ENCODE results near the gene NCOR1.
A peak's percentile ranks its signal among the peaks of the same experiment; 100 is the strongest.

DNA sequence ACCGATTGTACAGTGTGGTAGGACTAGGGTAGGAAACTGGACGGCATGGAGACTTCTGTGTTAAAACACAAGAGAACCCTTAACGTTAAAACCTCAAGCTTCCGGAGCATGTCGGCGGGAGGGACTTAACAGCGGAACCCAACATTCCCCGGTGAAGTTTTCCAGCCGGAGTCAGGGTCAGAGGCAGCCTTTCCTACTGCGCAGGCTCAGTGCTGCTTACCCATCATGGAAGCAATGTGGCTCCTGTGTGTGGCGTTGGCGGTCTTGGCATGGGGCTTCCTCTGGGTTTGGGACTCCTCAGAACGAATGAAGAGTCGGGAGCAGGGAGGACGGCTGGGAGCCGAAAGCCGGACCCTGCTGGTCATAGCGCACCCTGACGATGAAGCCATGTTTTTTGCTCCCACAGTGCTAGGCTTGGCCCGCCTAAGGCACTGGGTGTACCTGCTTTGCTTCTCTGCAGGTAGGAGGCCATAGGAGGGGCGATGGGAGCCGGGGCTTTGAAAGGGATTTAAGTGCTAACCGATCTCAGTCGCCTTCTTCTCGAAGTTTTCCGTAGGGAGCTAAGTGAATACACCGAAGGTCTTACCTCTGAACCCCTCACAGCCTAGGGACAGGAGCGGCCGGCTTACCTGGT is 1.8 kb upstream of the NCOR1 start, which contains the start of gene PIGL:
- no peak for TF ChIP-seq CREB1 (IDR thresholded peaks at IDR 0.05; ENCODE audit: low read depth)
- no peak for TF ChIP-seq EP300 (IDR thresholded peaks at IDR 0.05; ENCODE audit: borderline replicate concordance)
- peak; percentile 95 for TF ChIP-seq YY1 (IDR thresholded peaks at IDR 0.05; ENCODE audit: low read depth)

Measured in Ishikawa (cell line).